GM21526 (cell line): ENCODE data around the gene CHODL.

ENCODE experiments used
- ATAC-seq: cut with Tn5 transposase; IDR thresholded peaks from one replicate; pipeline ENCODE4 v1.9.1; 2021; ENCODE audit warnings: moderate library complexity; ENCODE audit not compliant: unreplicated experiment, low FRiP score

Gene CHODL

GRCh38 chr21:18244671-18245463, at the start of gene CHODL:
Gene CHODL (plus strand): TSS chr21:18244833. CDS start chr21:18245224, 391 bp downstream.
- ATAC-seq: no peak

GRCh38 chr21:18204931-18205330, 39.7 kb upstream of the CHODL start:
- no peak for ATAC-seq

GRCh38 chr21:18218331-18218730, 26.3 kb upstream of the CHODL start:
- no peak for ATAC-seq

GRCh38 chr21:18220498-18220897, 24.1 kb upstream of the CHODL start:
- no peak for ATAC-seq

- ATAC-seq: no peak
Observed at GRCh38 chr21:18222346-18222745, 22.3 kb upstream of the CHODL start.

GRCh38 chr21:18228060-18228739, 16.4 kb upstream of the CHODL start:
- no peak for ATAC-seq

- no peak for ATAC-seq
Observed at GRCh38 chr21:18235545-18235944, 9.1 kb upstream of the CHODL start.

GRCh38 chr21:18245464-18245967, 883 bp downstream of the CHODL start:
- no peak for ATAC-seq

GRCh38 chr21:18248171-18248570, 3.5 kb downstream of the CHODL start:
- no peak for ATAC-seq

GRCh38 chr21:18249672-18250071, 5.0 kb downstream of the CHODL start:
- ATAC-seq: no peak

- no peak for ATAC-seq
Observed at GRCh38 chr21:18251065-18251464, 6.4 kb downstream of the CHODL start.

- no peak for ATAC-seq
Observed at GRCh38 chr21:18252256-18252655, 7.6 kb downstream of the CHODL start.

GRCh38 chr21:18252680-18253079, 8.0 kb downstream of the CHODL start:
- ATAC-seq: no peak

GRCh38 chr21:18253221-18253620, 8.6 kb downstream of the CHODL start:
- no peak for ATAC-seq

GRCh38 chr21:18253799-18254198, 9.2 kb downstream of the CHODL start:
- no peak for ATAC-seq

GRCh38 chr21:18265944-18266343, 21.3 kb downstream of the CHODL start:
- ATAC-seq: no peak

- ATAC-seq: no peak
Observed at GRCh38 chr21:18267496-18267895, 22.9 kb downstream of the CHODL start.

GRCh38 chr21:18268906-18269305, 24.3 kb downstream of the CHODL start:
- no peak for ATAC-seq

GRCh38 chr21:18269856-18270255, 25.2 kb downstream of the CHODL start:
- ATAC-seq: no peak

- no peak for ATAC-seq
Observed at GRCh38 chr21:18273400-18273799, 28.8 kb downstream of the CHODL start.

- no peak for ATAC-seq
Observed at GRCh38 chr21:18274370-18274769, 29.7 kb downstream of the CHODL start.

- no peak for ATAC-seq
Observed at GRCh38 chr21:18275781-18276180, 31.1 kb downstream of the CHODL start.
